Esophagus squamous epithelium (tissue), 5 donors: ENCODE measurements around the gene EHF. TPM values are rescaled to one million over a fixed set of nuclear protein-coding genes. Genes with fewer than 3 reads are reported as not detected.
A peak's percentile ranks its signal among the peaks of the same experiment; 100 is the strongest.

Experiments
- DNase-seq: peaks from one replicate; lab custom pipeline; 2025; lab: John Stamatoyannopoulos, UW
- H3K27ac ChIP-seq, 4 donors: fragments of 200-600 bp; sonication (generic); one replicate each; pipeline ENCODE4 v1.5.1; 2016 to 2019; ENCODE audit warnings: mild to moderate bottlenecking in 1 of 4
- H3K27me3 ChIP-seq, 4 donors: fragments of 200-600 bp; sonication (generic); 1 replicate in 3 of 4; 2 replicates in 1 of 4; pipeline versions ENCODE4 v1.5.1 to v1.6.0; 2017 to 2021; ENCODE audit warnings: antibody characterized with exemption in 1 of 4
- H3K36me3 ChIP-seq, 3 donors: fragments of 200-600 bp; sonication (generic); one replicate each; pipeline ENCODE4 v1.5.1; 2016 to 2019
- H3K4me1 ChIP-seq, 3 donors: fragments of 200-600 bp; sonication (generic); one replicate each; pipeline ENCODE4 v1.5.1; 2017 to 2019
- H3K4me3 ChIP-seq, 4 donors: fragments of 200-600 bp; sonication (generic); 1 replicate in 3 of 4; 2 replicates in 1 of 4; pipeline ENCODE4 v1.5.1; 2016 to 2019; ENCODE audit warnings: mild to moderate bottlenecking in 2 of 4, moderate library complexity in 1 of 4
- H3K9me3 ChIP-seq, 3 donors: fragments of 200-600 bp; sonication (generic); one replicate each; pipeline ENCODE4 v1.5.1; 2016 to 2019
- POLR2A ChIP-seq, 4 donors: fragments of 450-650 bp; IDR thresholded peaks; one replicate each; pipeline ENCODE4 v1.6.1; 2017; ENCODE audit warnings: antibody characterized with exemption in 4 of 4, mild to moderate bottlenecking in 4 of 4, moderate library complexity in 3 of 4
- WGBS, 2 donors: methylation state at CpG; one replicate each; pipeline ENCODE4 v1.1.5; 2018; 5-methylcytosine and 5-hydroxymethylcytosine counted together
- intact Hi-C: fragments of 100-400 bp; cut with DNase I; formaldehyde crosslinking; loops from one replicate; pipeline ENCODE4 v1.15.0; 2022
- total RNA-seq, 4 donors: library from RNA; depleted of rRNA; stranded (reverse); fragments of >200 nt; gene quantifications; one replicate each; pipeline ENCODE4 v1.1.0, GENCODE V29; 2016
- TF ChIP-seq, protein P1 (sequence below), 6 experiments: fragments of 450-650 bp in 4 of 6; fragments of 200-600 bp in 2 of 6; sonication (generic) in 2 of 6; IDR thresholded peaks; one replicate each; pipeline ENCODE4 v1.5.1; 2016 to 2019; ENCODE audit warnings: antibody characterized with exemption in 6 of 6, mild to moderate bottlenecking in 4 of 6, moderate library complexity in 4 of 6
- donor health status: DM: yes; HTN: yes; CAD: no.

The EHF gene
- total RNA-seq, 4 donors from 2014 or later, result 265 to 388 (median 325) TPM

GRCh38 chr11:34652191-34652973, 31.5 kb downstream of the EHF start:
- DNase-seq, result no peak
- no peak for TF ChIP-seq POLR2A (IDR thresholded peaks at IDR 0.05)
- TF ChIP-seq, protein P1, sequence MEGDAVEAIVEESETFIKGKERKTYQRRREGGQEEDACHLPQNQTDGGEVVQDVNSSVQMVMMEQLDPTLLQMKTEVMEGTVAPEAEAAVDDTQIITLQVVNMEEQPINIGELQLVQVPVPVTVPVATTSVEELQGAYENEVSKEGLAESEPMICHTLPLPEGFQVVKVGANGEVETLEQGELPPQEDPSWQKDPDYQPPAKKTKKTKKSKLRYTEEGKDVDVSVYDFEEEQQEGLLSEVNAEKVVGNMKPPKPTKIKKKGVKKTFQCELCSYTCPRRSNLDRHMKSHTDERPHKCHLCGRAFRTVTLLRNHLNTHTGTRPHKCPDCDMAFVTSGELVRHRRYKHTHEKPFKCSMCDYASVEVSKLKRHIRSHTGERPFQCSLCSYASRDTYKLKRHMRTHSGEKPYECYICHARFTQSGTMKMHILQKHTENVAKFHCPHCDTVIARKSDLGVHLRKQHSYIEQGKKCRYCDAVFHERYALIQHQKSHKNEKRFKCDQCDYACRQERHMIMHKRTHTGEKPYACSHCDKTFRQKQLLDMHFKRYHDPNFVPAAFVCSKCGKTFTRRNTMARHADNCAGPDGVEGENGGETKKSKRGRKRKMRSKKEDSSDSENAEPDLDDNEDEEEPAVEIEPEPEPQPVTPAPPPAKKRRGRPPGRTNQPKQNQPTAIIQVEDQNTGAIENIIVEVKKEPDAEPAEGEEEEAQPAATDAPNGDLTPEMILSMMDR (IDR thresholded peaks at IDR 0.05), result no peak
- 62% methylated on average over 6 of the region's 6 CpGs for WGBS, 2 donors
- H3K9me3 ChIP-seq, result no peaks in the 10 kb centered on the region
- H3K4me1 ChIP-seq, result peaks cover 28 to 100% (median 45%) of the 10 kb centered on the region in 3 donors
- intact Hi-C loops, result no loop called here
- peaks cover 0 to 78% (median 0%) of the 10 kb centered on the region in 3 donors for H3K36me3 ChIP-seq
- H3K27ac ChIP-seq, result peak overlapping the region; percentile 45 to 90 (median 74)
- H3K4me3 ChIP-seq, result no peak overlapping the region
- H3K27me3 ChIP-seq, result no peaks in the 10 kb centered on the region

GRCh38 chr11:34653031-34653430, 32.1 kb downstream of the EHF start:
- TF ChIP-seq, protein P1 (IDR thresholded peaks at IDR 0.05), result no peak
- TF ChIP-seq POLR2A (IDR thresholded peaks at IDR 0.05), result no peak
- Histone ChIP-seq H3K36me3 (peaks cover 0 to 78% (median 0%) of the 10 kb centered on the region in 3 donors), H3K27ac (peak overlapping the region; percentile 45 to 90 (median 74)), H3K9me3 (no peaks in the 10 kb centered on the region), H3K27me3 (no peaks in the 10 kb centered on the region), H3K4me1 (peaks cover 28 to 100% (median 45%) of the 10 kb centered on the region in 3 donors), H3K4me3 (no peak overlapping the region)
- 50 to 61% methylated on average over 3 of the region's 3 CpGs for WGBS, 2 donors
- DNase-seq, result no peak
- intact Hi-C loops, result no loop called here

DNA sequence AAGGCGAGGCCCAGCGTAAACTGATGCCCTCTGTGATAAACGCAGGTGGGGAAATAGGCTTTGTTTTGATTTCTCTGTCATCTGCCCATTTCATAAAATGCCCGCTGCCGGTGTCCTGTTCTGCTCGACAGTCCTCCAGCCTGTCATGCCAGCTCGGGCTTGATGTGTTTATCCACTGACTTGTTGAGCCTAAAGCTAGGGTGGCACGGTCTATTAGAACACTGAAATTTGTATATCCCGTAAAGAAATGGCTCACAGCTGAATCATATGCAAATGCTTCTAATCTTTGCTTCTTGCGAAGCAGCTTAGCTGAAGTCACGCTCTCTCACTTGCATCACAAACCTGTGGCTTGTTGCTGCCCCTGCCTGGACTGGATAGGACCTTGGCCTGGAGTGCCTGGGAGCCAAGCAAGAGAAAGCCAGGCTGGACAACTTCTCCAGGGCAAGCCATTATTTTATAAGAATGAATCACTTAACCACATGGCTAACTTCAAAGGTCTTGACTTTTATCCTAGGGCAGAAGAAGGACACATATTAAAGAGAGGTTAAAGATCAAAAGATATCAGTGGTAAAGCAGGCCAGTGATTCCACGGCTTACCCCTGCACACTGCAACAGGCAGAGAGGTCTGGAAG, 33.1 kb downstream of the EHF start:
- H3K27me3 ChIP-seq, result no peaks in the 10 kb centered on the region
- no peak for DNase-seq
- H3K4me1 ChIP-seq, result peaks cover 28 to 100% (median 44%) of the 10 kb centered on the region in 3 donors
- H3K36me3 ChIP-seq, result peaks cover 0 to 78% (median 0%) of the 10 kb centered on the region in 3 donors
- intact Hi-C loops, result no loop called here
- no peak overlapping the region for H3K4me3 ChIP-seq
- H3K27ac ChIP-seq, result peak overlapping the region; percentile 45 to 90 (median 77)
- H3K9me3 ChIP-seq, result no peaks in the 10 kb centered on the region
- 42% methylated on average over 11 to 12 of the region's 12 CpGs for WGBS, 2 donors
- TF ChIP-seq POLR2A (IDR thresholded peaks at IDR 0.05), result peak in 1 of 4 donors; percentile 10
- TF ChIP-seq, protein P1 (IDR thresholded peaks at IDR 0.05), result peak in 1 of 6 experiments; percentile 20

GRCh38 chr11:34654483-34655334, 33.8 kb downstream of the EHF start:
- Histone ChIP-seq H3K9me3 (no peaks in the 10 kb centered on the region), H3K27me3 (no peaks in the 10 kb centered on the region), H3K36me3 (peaks cover 0 to 78% (median 0%) of the 10 kb centered on the region in 3 donors), H3K27ac (peak overlapping the region; percentile 45 to 90 (median 77)), H3K4me3 (no peak overlapping the region), H3K4me1 (peaks cover 28 to 100% (median 38%) of the 10 kb centered on the region in 3 donors)
- intact Hi-C loops, result no loop called here
- TF ChIP-seq, protein P1 (IDR thresholded peaks at IDR 0.05), result peak in 1 of 6 experiments; percentile 5
- no peak for TF ChIP-seq POLR2A (IDR thresholded peaks at IDR 0.05)
- 35 to 36% methylated on average over 9 of the region's 9 CpGs for WGBS, 2 donors
- no peak for DNase-seq
